ENCODE results near the gene WRAP53.

The WRAP53 gene

GRCh38 chr17:7707858-7708750 lies 19.8 kb downstream of the WRAP53 start:
- in situ Hi-C loops (cut with HindIII; ENCODE audit: low sequenced_read_pairs), result no loop called here

- in situ Hi-C loops (cut with HindIII; ENCODE audit: low sequenced_read_pairs), result no loop called here
Measured at GRCh38 chr17:7709031-7709430, 20.8 kb downstream of the WRAP53 start.

GRCh38 chr17:7710301-7710700 lies 22.0 kb downstream of the WRAP53 start:
- in situ Hi-C loops (cut with HindIII; ENCODE audit: low sequenced_read_pairs), result no loop called here

- in situ Hi-C loops (cut with HindIII; ENCODE audit: low sequenced_read_pairs), result no loop called here
Measured at GRCh38 chr17:7711051-7711755, 22.9 kb downstream of the WRAP53 start.

GRCh38 chr17:7712111-7712771 lies 24.0 kb downstream of the WRAP53 start:
- in situ Hi-C loops (cut with HindIII; ENCODE audit: low sequenced_read_pairs), result no loop called here

GRCh38 chr17:7713782-7714181 lies 25.5 kb downstream of the WRAP53 start:
- in situ Hi-C loops (cut with HindIII; ENCODE audit: low sequenced_read_pairs), result no loop called here

GRCh38 chr17:7714721-7715594 lies 26.7 kb downstream of the WRAP53 start:
- in situ Hi-C loops (cut with HindIII; ENCODE audit: low sequenced_read_pairs), result no loop called here

- in situ Hi-C loops (cut with HindIII; ENCODE audit: low sequenced_read_pairs), result no loop called here
Measured at GRCh38 chr17:7715936-7716886, 27.9 kb downstream of the WRAP53 start.

GRCh38 chr17:7716901-7717755 lies 28.9 kb downstream of the WRAP53 start, which contains the start of gene DNAH2:
DNAH2 (plus strand) TSS chr17:7717744; CDS start chr17:7719735, 1,991 bp downstream.
- in situ Hi-C loops (cut with HindIII; ENCODE audit: low sequenced_read_pairs), result no loop called here

- in situ Hi-C loops (cut with HindIII; ENCODE audit: low sequenced_read_pairs), result no loop called here
Measured at GRCh38 chr17:7717756-7718350, 29.6 kb downstream of the WRAP53 start.

GRCh38 chr17:7719661-7720060 lies 31.4 kb downstream of the WRAP53 start:
- in situ Hi-C loops (cut with HindIII; ENCODE audit: low sequenced_read_pairs), result loop anchor here (10.0 kb wide), 1 partner anchor 95 kb away; no protein-coding TSS in a partner anchor

- in situ Hi-C loops (cut with HindIII; ENCODE audit: low sequenced_read_pairs), result loop anchor here (10.0 kb wide), 1 partner anchor 95 kb away; no protein-coding TSS in a partner anchor
Measured at GRCh38 chr17:7720125-7720524, 31.8 kb downstream of the WRAP53 start.

- in situ Hi-C loops (cut with HindIII; ENCODE audit: low sequenced_read_pairs), result loop anchor here (10.0 kb wide), 1 partner anchor 93 kb away; no protein-coding TSS in a partner anchor
Measured at GRCh38 chr17:7721612-7722011, 33.3 kb downstream of the WRAP53 start.

GRCh38 chr17:7727886-7728285 lies 39.6 kb downstream of the WRAP53 start:
- in situ Hi-C loops (cut with HindIII; ENCODE audit: low sequenced_read_pairs), result loop anchor here (10.0 kb wide), 1 partner anchor 87 kb away; no protein-coding TSS in a partner anchor

GRCh38 chr17:7729816-7730215 lies 41.5 kb downstream of the WRAP53 start:
- in situ Hi-C loops (cut with HindIII; ENCODE audit: low sequenced_read_pairs), result loop anchor here (10.0 kb wide), 1 partner anchor 85 kb away; no protein-coding TSS in a partner anchor

GRCh38 chr17:7732981-7733539 lies 44.8 kb downstream of the WRAP53 start:
- in situ Hi-C loops (cut with HindIII; ENCODE audit: low sequenced_read_pairs), result no loop called here

GRCh38 chr17:7737601-7738000 lies 49.3 kb downstream of the WRAP53 start:
- in situ Hi-C loops (cut with HindIII; ENCODE audit: low sequenced_read_pairs), result no loop called here
